SK-N-SH treated with all-trans-retinoic acid at 6 μM for 48 hours (cell line): ENCODE results near the gene NR1D2.

Experiments
- ATAC-seq: fragments of 200-7000 bp; cut with Tn5 transposase; 3 replicates; pipeline ENCODE4 v1.9.1; 2020; ENCODE audit warnings: mild to moderate bottlenecking, moderate library complexity
- BACH2 ChIP-seq: fragments of 250-450 bp; sonication (Bioruptor Pico); IDR thresholded peaks from 2 replicates; pipeline ENCODE4 v1.9.0; 2021; ENCODE audit warnings: mild to moderate bottlenecking, borderline replicate concordance
- CSDC2 ChIP-seq: fragments of 250-450 bp; sonication (Bioruptor Pico); IDR thresholded peaks from 2 replicates; pipeline ENCODE4 v1.5.0; 2020; ENCODE audit warnings: mild to moderate bottlenecking, moderate library complexity
- ESRRG ChIP-seq: fragments of 250-450 bp; sonication (Bioruptor Pico); IDR thresholded peaks from 2 replicates; pipeline ENCODE4 v1.6.1; 2021; ENCODE audit warnings: mild to moderate bottlenecking
- GLIS3 ChIP-seq: fragments of 250-450 bp; sonication (Bioruptor Pico); IDR thresholded peaks from 2 replicates; pipeline ENCODE4 v1.5.0; 2020; ENCODE audit warnings: mild to moderate bottlenecking, moderate library complexity
- ISL1 ChIP-seq: fragments of 250-450 bp; sonication (Bioruptor Pico); IDR thresholded peaks from 2 replicates; pipeline ENCODE4 v2.1.2; 2022; ENCODE audit warnings: mild to moderate bottlenecking, moderate library complexity
- OSR1 ChIP-seq: fragments of 250-450 bp; sonication (Bioruptor Pico); IDR thresholded peaks from 2 replicates; pipeline ENCODE4 v1.8.0; 2022; ENCODE audit warnings: moderate library complexity, mild to moderate bottlenecking, inconsistent platforms
- PPARA ChIP-seq: fragments of 250-450 bp; sonication (Bioruptor Pico); IDR thresholded peaks from 2 replicates; pipeline ENCODE4 v1.5.0; 2020; ENCODE audit warnings: mild to moderate bottlenecking, borderline replicate concordance
- RARB ChIP-seq: fragments of 250-450 bp; sonication (Bioruptor Pico); IDR thresholded peaks from 2 replicates; pipeline ENCODE4 v1.8.0; 2021; ENCODE audit warnings: mild to moderate bottlenecking, moderate library complexity
- SNAI2 ChIP-seq: fragments of 250-450 bp; sonication (Bioruptor Pico); IDR thresholded peaks from 2 replicates; pipeline ENCODE4 v1.5.0; 2020; ENCODE audit warnings: mild to moderate bottlenecking, moderate library complexity
- TCF4 ChIP-seq: fragments of 250-450 bp; sonication (Bioruptor Pico); IDR thresholded peaks from 2 replicates; pipeline ENCODE4 v1.8.0; 2021; ENCODE audit warnings: mild to moderate bottlenecking, moderate library complexity, borderline replicate concordance
- TOX ChIP-seq: fragments of 250-450 bp; sonication (Bioruptor Pico); IDR thresholded peaks from 2 replicates; pipeline ENCODE4 v1.8.0; 2021; ENCODE audit warnings: mild to moderate bottlenecking, moderate library complexity, borderline replicate concordance
- ZC3H10 ChIP-seq: fragments of 250-450 bp; sonication (Bioruptor Pico); IDR thresholded peaks from 2 replicates; pipeline ENCODE4 v1.5.1; 2021; ENCODE audit warnings: mild to moderate bottlenecking, moderate library complexity
- ZFP3 ChIP-seq: fragments of 250-450 bp; sonication (Bioruptor Pico); IDR thresholded peaks from 2 replicates; pipeline ENCODE4 v1.5.0; 2020; ENCODE audit warnings: mild to moderate bottlenecking, moderate library complexity
- ZFP30 ChIP-seq: fragments of 450-650 bp; formaldehyde crosslinking; IDR thresholded peaks from 2 replicates; pipeline ENCODE4 v1.5.0; 2022; ENCODE audit warnings: mild to moderate bottlenecking, moderate library complexity
- ZNF565 ChIP-seq: fragments of 450-650 bp; formaldehyde crosslinking; conservative IDR thresholded peaks from 2 replicates; pipeline ENCODE4 v1.5.0; 2020; ENCODE audit warnings: low read depth, mild to moderate bottlenecking, moderate library complexity
- ZNF70 ChIP-seq: fragments of 450-650 bp; formaldehyde crosslinking; IDR thresholded peaks from 2 replicates; pipeline ENCODE4 v1.5.0; 2020; ENCODE audit warnings: mild to moderate bottlenecking, moderate library complexity
- ZNF8 ChIP-seq: fragments of 450-650 bp; formaldehyde crosslinking; IDR thresholded peaks from 2 replicates; pipeline ENCODE4 v1.5.0; 2020; ENCODE audit warnings: mild to moderate bottlenecking, moderate library complexity
- TF ChIP-seq, protein P1 (sequence below): fragments of 250-450 bp; sonication (Bioruptor Pico); IDR thresholded peaks from 2 replicates; pipeline ENCODE4 v1.8.0; 2021; ENCODE audit warnings: low read depth, mild to moderate bottlenecking, moderate library complexity, borderline replicate concordance
- TF ChIP-seq, protein P2 (sequence below): fragments of 250-450 bp; sonication (Bioruptor Pico); IDR thresholded peaks from 2 replicates; pipeline ENCODE4 v1.5.1; 2021; ENCODE audit warnings: mild to moderate bottlenecking, moderate library complexity
- TF ChIP-seq, protein P3 (sequence below): fragments of 250-450 bp; sonication (Bioruptor Pico); IDR thresholded peaks from 2 replicates; pipeline ENCODE4 v1.8.0; 2020; ENCODE audit warnings: mild to moderate bottlenecking, moderate library complexity, borderline replicate concordance
- TF ChIP-seq, protein P4 (sequence below): fragments of 250-450 bp; sonication (Bioruptor Pico); IDR thresholded peaks from 2 replicates; pipeline ENCODE4 v1.5.0; 2020; ENCODE audit warnings: mild to moderate bottlenecking, moderate library complexity
- TF ChIP-seq, protein P5 (sequence below): fragments of 250-450 bp; sonication (Bioruptor Pico); IDR thresholded peaks from 2 replicates; pipeline ENCODE4 v1.5.1; 2020; ENCODE audit warnings: low read depth, mild to moderate bottlenecking, moderate library complexity

NR1D2 gene

DNA sequence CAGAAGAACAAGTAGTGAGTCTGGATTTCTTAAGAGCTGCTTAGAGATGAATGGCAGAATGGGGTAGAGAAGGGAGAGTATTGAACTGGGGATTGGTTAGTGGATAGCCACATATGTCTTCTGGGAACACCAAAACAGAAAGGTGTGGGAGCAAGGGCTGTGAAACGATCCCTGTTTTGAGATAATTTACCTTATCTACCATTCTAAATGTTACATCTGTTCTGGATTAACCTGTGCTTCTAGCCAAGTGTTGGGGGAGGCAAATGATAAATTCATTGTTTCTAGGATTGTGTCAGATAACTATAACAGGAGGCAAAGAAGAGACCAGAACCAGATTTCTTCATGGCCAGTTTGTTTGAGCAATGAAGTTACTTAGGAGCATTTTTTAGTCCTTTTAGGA is 8.4 kb downstream of the NR1D2 start:
- 0 out of 2 replicates have a peak, but pooled peaks have one; percentile 17 for TF ChIP-seq TCF4 (CRISPR knock-in tag)
- TF ChIP-seq, protein P1, sequence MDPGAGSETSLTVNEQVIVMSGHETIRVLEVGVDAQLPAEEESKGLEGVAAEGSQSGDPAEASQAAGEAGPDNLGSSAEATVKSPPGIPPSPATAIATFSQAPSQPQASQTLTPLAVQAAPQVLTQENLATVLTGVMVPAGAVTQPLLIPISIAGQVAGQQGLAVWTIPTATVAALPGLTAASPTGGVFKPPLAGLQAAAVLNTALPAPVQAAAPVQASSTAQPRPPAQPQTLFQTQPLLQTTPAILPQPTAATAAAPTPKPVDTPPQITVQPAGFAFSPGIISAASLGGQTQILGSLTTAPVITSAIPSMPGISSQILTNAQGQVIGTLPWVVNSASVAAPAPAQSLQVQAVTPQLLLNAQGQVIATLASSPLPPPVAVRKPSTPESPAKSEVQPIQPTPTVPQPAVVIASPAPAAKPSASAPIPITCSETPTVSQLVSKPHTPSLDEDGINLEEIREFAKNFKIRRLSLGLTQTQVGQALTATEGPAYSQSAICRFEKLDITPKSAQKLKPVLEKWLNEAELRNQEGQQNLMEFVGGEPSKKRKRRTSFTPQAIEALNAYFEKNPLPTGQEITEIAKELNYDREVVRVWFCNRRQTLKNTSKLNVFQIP: no peak
- peak; percentile 29; the same call in 2 of the 3 replicates for ATAC-seq

DNA sequence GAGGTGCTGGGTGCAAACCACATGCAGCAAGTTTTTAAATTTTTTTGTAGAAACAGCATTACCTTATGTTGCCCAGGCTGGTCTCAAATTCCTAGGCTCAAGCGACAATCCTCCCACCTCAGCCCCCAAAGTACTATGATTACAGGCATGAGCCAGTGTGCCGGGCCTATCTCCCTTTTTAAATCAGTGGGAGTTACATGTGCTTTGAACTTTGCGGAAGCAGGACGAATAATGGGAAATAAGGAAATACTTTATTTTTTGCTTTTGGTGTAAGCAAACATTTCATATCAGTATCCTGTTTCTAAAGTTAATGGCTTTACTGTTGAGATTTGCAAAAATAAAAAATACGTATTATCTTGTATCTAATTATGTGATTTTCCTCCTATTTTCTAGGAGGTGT is 9.1 kb downstream of the NR1D2 start:
- TF ChIP-seq ZFP3 (CRISPR knock-in tag): no peak
- TF ChIP-seq OSR1 (CRISPR knock-in tag): no peak
- no peak for TF ChIP-seq TOX (CRISPR knock-in tag)
- TF ChIP-seq, protein P2, sequence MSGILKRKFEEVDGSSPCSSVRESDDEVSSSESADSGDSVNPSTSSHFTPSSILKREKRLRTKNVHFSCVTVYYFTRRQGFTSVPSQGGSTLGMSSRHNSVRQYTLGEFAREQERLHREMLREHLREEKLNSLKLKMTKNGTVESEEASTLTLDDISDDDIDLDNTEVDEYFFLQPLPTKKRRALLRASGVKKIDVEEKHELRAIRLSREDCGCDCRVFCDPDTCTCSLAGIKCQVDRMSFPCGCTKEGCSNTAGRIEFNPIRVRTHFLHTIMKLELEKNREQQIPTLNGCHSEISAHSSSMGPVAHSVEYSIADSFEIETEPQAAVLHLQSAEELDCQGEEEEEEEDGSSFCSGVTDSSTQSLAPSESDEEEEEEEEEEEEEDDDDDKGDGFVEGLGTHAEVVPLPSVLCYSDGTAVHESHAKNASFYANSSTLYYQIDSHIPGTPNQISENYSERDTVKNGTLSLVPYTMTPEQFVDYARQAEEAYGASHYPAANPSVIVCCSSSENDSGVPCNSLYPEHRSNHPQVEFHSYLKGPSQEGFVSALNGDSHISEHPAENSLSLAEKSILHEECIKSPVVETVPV (CRISPR knock-in tag): no peak
- no peak for TF ChIP-seq ZC3H10 (CRISPR knock-in tag)
- no peak for TF ChIP-seq RARB
- no peak for TF ChIP-seq PPARA (CRISPR knock-in tag)
- TF ChIP-seq ZFP30 (CRISPR knock-in tag): no peak
- no peak for TF ChIP-seq TCF4 (CRISPR knock-in tag)
- TF ChIP-seq CSDC2 (CRISPR knock-in tag): no peak
- no peak for TF ChIP-seq ZNF70
- no peak for TF ChIP-seq SNAI2 (CRISPR knock-in tag)
- no peak for ATAC-seq

DNA sequence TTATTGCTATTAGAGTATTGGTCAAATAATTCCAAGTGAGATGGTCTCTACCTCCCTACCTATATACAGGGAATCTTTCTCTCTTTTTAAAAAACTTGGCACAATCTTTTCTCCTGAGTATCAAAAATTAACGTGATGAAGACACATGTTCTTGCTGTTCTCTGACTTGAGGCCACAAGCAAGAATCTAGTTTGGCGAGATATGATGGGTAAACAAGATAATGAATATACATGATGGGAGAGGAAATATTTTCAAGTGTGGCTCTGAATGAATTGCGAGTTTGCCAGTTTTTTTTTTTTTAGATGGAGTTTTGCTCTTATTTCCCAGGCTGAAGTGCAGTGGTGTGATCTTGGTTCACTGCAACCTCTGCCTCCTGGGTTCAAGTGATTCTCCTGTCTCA is 11.6 kb downstream of the NR1D2 start:
- TF ChIP-seq ESRRG (no peak), BACH2 (no peak), RARB (no peak), ZC3H10 (CRISPR knock-in tag) (no peak), PPARA (CRISPR knock-in tag) (no peak), TOX (CRISPR knock-in tag) (no peak), GLIS3 (CRISPR knock-in tag) (no peak), TCF4 (CRISPR knock-in tag) (no peak)
- TF ChIP-seq, protein P3, sequence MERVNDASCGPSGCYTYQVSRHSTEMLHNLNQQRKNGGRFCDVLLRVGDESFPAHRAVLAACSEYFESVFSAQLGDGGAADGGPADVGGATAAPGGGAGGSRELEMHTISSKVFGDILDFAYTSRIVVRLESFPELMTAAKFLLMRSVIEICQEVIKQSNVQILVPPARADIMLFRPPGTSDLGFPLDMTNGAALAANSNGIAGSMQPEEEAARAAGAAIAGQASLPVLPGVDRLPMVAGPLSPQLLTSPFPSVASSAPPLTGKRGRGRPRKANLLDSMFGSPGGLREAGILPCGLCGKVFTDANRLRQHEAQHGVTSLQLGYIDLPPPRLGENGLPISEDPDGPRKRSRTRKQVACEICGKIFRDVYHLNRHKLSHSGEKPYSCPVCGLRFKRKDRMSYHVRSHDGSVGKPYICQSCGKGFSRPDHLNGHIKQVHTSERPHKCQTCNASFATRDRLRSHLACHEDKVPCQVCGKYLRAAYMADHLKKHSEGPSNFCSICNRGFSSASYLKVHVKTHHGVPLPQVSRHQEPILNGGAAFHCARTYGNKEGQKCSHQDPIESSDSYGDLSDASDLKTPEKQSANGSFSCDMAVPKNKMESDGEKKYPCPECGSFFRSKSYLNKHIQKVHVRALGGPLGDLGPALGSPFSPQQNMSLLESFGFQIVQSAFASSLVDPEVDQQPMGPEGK (CRISPR knock-in tag): no peak
- TF ChIP-seq, protein P4, sequence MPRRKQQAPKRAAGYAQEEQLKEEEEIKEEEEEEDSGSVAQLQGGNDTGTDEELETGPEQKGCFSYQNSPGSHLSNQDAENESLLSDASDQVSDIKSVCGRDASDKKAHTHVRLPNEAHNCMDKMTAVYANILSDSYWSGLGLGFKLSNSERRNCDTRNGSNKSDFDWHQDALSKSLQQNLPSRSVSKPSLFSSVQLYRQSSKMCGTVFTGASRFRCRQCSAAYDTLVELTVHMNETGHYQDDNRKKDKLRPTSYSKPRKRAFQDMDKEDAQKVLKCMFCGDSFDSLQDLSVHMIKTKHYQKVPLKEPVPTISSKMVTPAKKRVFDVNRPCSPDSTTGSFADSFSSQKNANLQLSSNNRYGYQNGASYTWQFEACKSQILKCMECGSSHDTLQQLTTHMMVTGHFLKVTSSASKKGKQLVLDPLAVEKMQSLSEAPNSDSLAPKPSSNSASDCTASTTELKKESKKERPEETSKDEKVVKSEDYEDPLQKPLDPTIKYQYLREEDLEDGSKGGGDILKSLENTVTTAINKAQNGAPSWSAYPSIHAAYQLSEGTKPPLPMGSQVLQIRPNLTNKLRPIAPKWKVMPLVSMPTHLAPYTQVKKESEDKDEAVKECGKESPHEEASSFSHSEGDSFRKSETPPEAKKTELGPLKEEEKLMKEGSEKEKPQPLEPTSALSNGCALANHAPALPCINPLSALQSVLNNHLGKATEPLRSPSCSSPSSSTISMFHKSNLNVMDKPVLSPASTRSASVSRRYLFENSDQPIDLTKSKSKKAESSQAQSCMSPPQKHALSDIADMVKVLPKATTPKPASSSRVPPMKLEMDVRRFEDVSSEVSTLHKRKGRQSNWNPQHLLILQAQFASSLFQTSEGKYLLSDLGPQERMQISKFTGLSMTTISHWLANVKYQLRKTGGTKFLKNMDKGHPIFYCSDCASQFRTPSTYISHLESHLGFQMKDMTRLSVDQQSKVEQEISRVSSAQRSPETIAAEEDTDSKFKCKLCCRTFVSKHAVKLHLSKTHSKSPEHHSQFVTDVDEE (CRISPR knock-in tag): no peak
- TF ChIP-seq, protein P5, sequence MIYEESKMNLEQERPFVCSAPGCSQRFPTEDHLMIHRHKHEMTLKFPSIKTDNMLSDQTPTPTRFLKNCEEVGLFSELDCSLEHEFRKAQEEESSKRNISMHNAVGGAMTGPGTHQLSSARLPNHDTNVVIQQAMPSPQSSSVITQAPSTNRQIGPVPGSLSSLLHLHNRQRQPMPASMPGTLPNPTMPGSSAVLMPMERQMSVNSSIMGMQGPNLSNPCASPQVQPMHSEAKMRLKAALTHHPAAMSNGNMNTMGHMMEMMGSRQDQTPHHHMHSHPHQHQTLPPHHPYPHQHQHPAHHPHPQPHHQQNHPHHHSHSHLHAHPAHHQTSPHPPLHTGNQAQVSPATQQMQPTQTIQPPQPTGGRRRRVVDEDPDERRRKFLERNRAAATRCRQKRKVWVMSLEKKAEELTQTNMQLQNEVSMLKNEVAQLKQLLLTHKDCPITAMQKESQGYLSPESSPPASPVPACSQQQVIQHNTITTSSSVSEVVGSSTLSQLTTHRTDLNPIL (CRISPR knock-in tag): no peak
- ATAC-seq: no peak

DNA sequence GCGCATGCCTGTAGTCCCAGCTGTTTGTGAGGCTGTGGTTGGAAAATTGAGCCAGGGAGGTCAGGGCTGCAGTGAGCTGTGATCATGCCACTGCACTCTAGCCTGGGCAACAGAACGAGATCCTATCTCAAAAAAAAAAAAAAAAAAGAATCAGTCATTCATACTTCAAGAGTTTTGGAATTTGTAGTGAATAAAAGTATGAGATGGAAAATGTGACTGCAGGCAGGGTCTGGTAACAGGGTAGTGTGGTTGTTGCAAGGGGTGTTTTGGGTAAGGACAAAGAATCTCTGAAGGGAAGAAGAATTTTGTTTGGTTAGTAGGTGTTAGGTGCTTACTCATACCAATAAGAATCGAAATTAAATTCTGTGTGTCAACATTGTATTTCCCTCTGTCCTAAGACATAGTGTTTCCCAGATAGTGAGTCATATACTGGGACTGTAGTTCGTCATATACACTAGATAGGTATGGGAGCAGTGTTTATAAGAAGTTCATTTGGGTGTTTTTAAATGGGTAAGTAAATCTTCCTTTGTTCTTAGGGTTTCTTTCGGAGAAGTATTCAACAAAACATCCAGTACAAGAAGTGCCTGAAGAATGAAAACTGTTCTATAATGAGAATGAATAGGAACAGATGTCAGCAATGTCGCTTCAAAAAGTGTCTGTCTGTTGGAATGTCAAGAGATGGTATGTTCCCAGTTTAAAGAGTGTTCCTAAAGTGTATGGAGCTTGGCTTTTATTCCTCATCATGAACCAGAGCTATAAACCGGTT is 14.2 kb downstream of the NR1D2 start:
- ATAC-seq: peak; percentile 83
- TF ChIP-seq GLIS3 (CRISPR knock-in tag) (no peak), OSR1 (CRISPR knock-in tag) (no peak), ISL1 (CRISPR knock-in tag) (0 out of 2 replicates have a peak, but pooled peaks have one; percentile 32), ZNF8 (CRISPR knock-in tag) (no peak), TCF4 (CRISPR knock-in tag) (no peak), SNAI2 (CRISPR knock-in tag) (no peak), ESRRG (no peak), ZNF565 (CRISPR knock-in tag) (no peak)
- TF ChIP-seq, protein P1: no peak
- TF ChIP-seq, protein P3 (CRISPR knock-in tag): peak; percentile 10; the same call in 1 of the 2 replicates
